ENCODE data around the gene ITGB5. TPM values are rescaled to one million over a fixed set of nuclear protein-coding genes. Genes with fewer than 3 reads are reported as not detected.

Gene ITGB5
- total and polyA plus RNA-seq, 4 experiments from 2014 or later = 0.94 to 5.4 (median 3.4) TPM; not detected in 1

- Mint-ChIP-seq H3K27me3 (no peaks in the 10 kb centered on the region), H3K9me3 (peaks cover 0 to 2% (median 0%) of the 10 kb centered on the region in 8 donors), H3K27ac (no peak overlapping the region), H3K4me3 (no peak overlapping the region), H3K36me3 (peaks cover 9 to 32% of the 10 kb centered on the region in 2 donors), H3K4me1 (no peaks in the 10 kb centered on the region)
- no peaks in the 10 kb centered on the region for H3K27me3 ChIP-seq (ENCODE audit: insufficient read depth, low read length)
- DNase-seq = no peak
- intact Hi-C loops (cut with micrococcal nuclease) = no loop called here
- ChIA-PET CTCF (ENCODE audit: partially characterized antibody) (no interaction called here), POLR2A (ENCODE audit: partially characterized antibody) (no interaction called here)
- no peak overlapping the region for H3K27ac ChIP-seq (ENCODE audit: low read depth, low read length)
- no peaks in the 10 kb centered on the region for H3K9me3 ChIP-seq (ENCODE audit: control insufficient read depth in 1 of 2, low read length in 2 of 2)
- H3K4me3 ChIP-seq (ENCODE audit: low read length in 2 of 2) = no peak overlapping the region
- H3K36me3 ChIP-seq (ENCODE audit: insufficient read depth, low read length) = peaks cover 21% of the 10 kb centered on the region
- H3K4me1 ChIP-seq (ENCODE audit: insufficient read depth, low read length) = no peaks in the 10 kb centered on the region
Measured at GRCh38 chr3:124748560-124749198, 138.5 kb downstream of the ITGB5 start.

GRCh38 chr3:124747111-124747981 is 139.8 kb downstream of the ITGB5 start:
- H3K36me3 Mint-ChIP-seq = peaks cover 16 to 38% of the 10 kb centered on the region in 2 donors
- no peaks in the 10 kb centered on the region for H3K27me3 ChIP-seq (ENCODE audit: insufficient read depth, low read length)
- H3K36me3 ChIP-seq (ENCODE audit: insufficient read depth, low read length) = peaks cover 25% of the 10 kb centered on the region
- DNase-seq = no peak
- no peaks in the 10 kb centered on the region for H3K9me3 ChIP-seq (ENCODE audit: control insufficient read depth in 1 of 2, low read length in 2 of 2)
- H3K27me3 Mint-ChIP-seq = no peaks in the 10 kb centered on the region
- ChIA-PET CTCF (ENCODE audit: partially characterized antibody) (interaction anchor here (1.2 to 1.8 kb wide), 2 partner anchors 14 to 59 kb away, joined by 4 to 17 read pairs; no protein-coding TSS in a partner anchor), POLR2A (ENCODE audit: partially characterized antibody) (no interaction called here)
- H3K4me1 Mint-ChIP-seq = no peaks in the 10 kb centered on the region
- H3K4me1 ChIP-seq (ENCODE audit: insufficient read depth, low read length) = no peaks in the 10 kb centered on the region
- intact Hi-C loops (cut with micrococcal nuclease) = no loop called here
- no peak overlapping the region for H3K27ac Mint-ChIP-seq
- H3K4me3 ChIP-seq (ENCODE audit: low read length in 2 of 2) = no peak overlapping the region
- H3K27ac ChIP-seq (ENCODE audit: low read depth, low read length) = no peak overlapping the region
- H3K9me3 Mint-ChIP-seq = peaks cover 0 to 2% (median 0%) of the 10 kb centered on the region in 8 donors
- no peak overlapping the region for H3K4me3 Mint-ChIP-seq

DNA sequence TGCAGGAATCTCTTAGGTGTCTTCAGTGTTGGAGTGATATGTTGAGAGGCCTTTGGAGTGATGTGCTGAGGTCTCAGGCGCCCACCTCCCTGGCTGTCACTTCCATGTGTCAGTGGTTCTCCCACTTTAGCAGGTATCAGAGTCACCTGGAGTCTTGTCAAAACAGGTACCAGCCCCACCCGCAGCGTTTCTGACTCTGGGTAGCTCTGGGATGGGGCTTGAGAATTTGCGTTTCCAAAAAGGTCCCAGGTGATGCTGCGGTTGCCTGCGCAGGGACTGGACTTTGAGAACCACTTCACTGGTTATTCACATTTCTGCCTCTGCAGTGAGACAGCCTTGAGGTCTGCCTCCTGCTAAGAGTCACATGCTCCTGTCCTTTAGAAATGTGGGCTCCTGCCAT is 141.4 kb downstream of the ITGB5 start:
- Histone ChIP-seq H3K27ac (ENCODE audit: low read depth, low read length) (no peak overlapping the region), H3K4me3 (ENCODE audit: low read length in 2 of 2) (no peak overlapping the region), H3K27me3 (ENCODE audit: insufficient read depth, low read length) (no peaks in the 10 kb centered on the region), H3K4me1 (ENCODE audit: insufficient read depth, low read length) (no peaks in the 10 kb centered on the region), H3K9me3 (ENCODE audit: control insufficient read depth in 1 of 2, low read length in 2 of 2) (no peaks in the 10 kb centered on the region), H3K36me3 (ENCODE audit: insufficient read depth, low read length) (peaks cover 38% of the 10 kb centered on the region)
- CTCF ChIA-PET (ENCODE audit: partially characterized antibody) = no interaction called here
- Mint-ChIP-seq H3K27ac (peak overlapping the region in 1 of 7 donors; percentile 30), H3K4me1 (peaks cover 0 to 1% (median 0%) of the 10 kb centered on the region in 4 donors), H3K9me3 (no peaks in the 10 kb centered on the region), H3K4me3 (no peak overlapping the region), H3K27me3 (no peaks in the 10 kb centered on the region), H3K36me3 (peaks cover 27 to 51% of the 10 kb centered on the region in 2 donors)
- intact Hi-C loops (cut with micrococcal nuclease) = no loop called here
- POLR2A ChIA-PET (ENCODE audit: partially characterized antibody) = no interaction called here
- no peak for DNase-seq

DNA sequence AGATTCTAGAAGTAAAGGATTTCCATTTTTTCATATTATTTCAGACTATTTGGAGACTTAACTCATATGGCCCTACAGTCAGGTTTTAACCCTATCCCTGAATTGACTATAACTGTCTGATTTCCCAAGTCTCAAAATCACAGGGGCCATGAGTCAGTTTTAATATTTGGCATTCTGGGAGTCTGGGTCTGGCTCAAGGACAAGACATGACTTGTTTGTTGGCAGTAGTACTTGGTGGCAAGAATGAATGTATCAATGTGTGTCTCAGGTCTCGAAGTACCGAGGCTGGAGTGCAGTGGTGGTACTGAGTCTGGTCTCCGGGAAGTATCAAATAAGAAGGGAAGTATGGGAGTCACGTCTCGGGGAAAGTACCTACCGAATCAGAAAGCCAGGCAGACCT is 146.1 kb downstream of the ITGB5 start:
- Histone ChIP-seq H3K36me3 (ENCODE audit: insufficient read depth, low read length) (peaks cover 63% of the 10 kb centered on the region), H3K27me3 (ENCODE audit: insufficient read depth, low read length) (no peaks in the 10 kb centered on the region), H3K4me3 (ENCODE audit: low read length in 2 of 2) (no peak overlapping the region), H3K4me1 (ENCODE audit: insufficient read depth, low read length) (no peaks in the 10 kb centered on the region), H3K9me3 (ENCODE audit: control insufficient read depth in 1 of 2, low read length in 2 of 2) (no peaks in the 10 kb centered on the region), H3K27ac (ENCODE audit: low read depth, low read length) (no peak overlapping the region)
- intact Hi-C loops (cut with micrococcal nuclease) = no loop called here
- Mint-ChIP-seq H3K4me3 (no peak overlapping the region), H3K36me3 (peaks cover 47 to 75% of the 10 kb centered on the region in 2 donors), H3K4me1 (peaks cover 8 to 12% (median 11%) of the 10 kb centered on the region in 4 donors), H3K27me3 (no peaks in the 10 kb centered on the region), H3K9me3 (no peaks in the 10 kb centered on the region), H3K27ac (no peak overlapping the region)
- CTCF ChIA-PET (ENCODE audit: partially characterized antibody) = no interaction called here
- POLR2A ChIA-PET (ENCODE audit: partially characterized antibody) = no interaction called here
- no peak for DNase-seq

- Histone ChIP-seq H3K36me3 (ENCODE audit: insufficient read depth, low read length) (no peaks in the 10 kb centered on the region), H3K9me3 (ENCODE audit: control insufficient read depth in 1 of 2, low read length in 2 of 2) (no peaks in the 10 kb centered on the region), H3K27ac (ENCODE audit: low read depth, low read length) (no peak overlapping the region), H3K27me3 (ENCODE audit: insufficient read depth, low read length) (peaks cover 6% of the 10 kb centered on the region), H3K4me1 (ENCODE audit: insufficient read depth, low read length) (peaks cover 36% of the 10 kb centered on the region), H3K4me3 (ENCODE audit: low read length in 2 of 2) (no peak overlapping the region)
- peak overlapping the region in 4 of 7 donors; percentile 17 to 63 (median 39) for H3K27ac Mint-ChIP-seq
- CTCF ChIA-PET (ENCODE audit: partially characterized antibody) = interaction anchor here (1.1 to 1.2 kb wide), 2 partner anchors 28 to 29 kb away, joined by 5 to 6 read pairs; no protein-coding TSS in a partner anchor
- intact Hi-C loops (cut with micrococcal nuclease) = no loop called here
- peaks cover 10 to 23% of the 10 kb centered on the region in 2 donors for H3K36me3 Mint-ChIP-seq
- H3K4me1 Mint-ChIP-seq = peaks cover 25 to 41% (median 32%) of the 10 kb centered on the region in 4 donors
- peaks cover 2 to 7% of the 10 kb centered on the region in 2 donors for H3K27me3 Mint-ChIP-seq
- POLR2A ChIA-PET (ENCODE audit: partially characterized antibody) = no interaction called here
- DNase-seq = no peak
- peak overlapping the region; percentile 5 to 99 (median 54) for H3K4me3 Mint-ChIP-seq
- H3K9me3 Mint-ChIP-seq = peaks cover 0 to 3% (median 0%) of the 10 kb centered on the region in 8 donors
Measured at GRCh38 chr3:124731760-124732159, 155.4 kb downstream of the ITGB5 start.

DNA sequence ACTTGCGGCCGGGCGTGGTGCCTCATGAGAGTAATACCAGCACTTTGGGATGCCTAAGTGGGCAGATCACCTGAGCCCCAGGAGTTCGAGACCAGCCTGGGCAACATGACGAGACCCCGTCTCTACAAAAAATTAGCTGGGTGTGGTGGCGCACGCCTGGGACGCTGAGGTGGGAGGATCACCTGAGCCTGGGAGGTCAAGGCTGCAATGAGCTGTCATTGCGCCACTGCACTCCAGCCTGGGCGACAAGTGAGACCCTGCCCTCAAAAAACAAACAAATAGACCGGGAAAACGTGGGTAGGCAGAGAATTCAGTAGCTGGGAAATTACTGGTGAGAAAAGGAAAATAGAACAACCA is 156.2 kb downstream of the ITGB5 start:
- POLR2A ChIA-PET (ENCODE audit: partially characterized antibody) = interaction anchor here (0.7 to 1.1 kb wide), 3 partner anchors 8 to 644 kb away, joined by 3 read pairs; partner anchors contain the start of gene ZNF148
- H3K27ac ChIP-seq (ENCODE audit: low read depth, low read length) = peak overlapping the region; percentile 63
- peaks cover 0 to 3% (median 0%) of the 10 kb centered on the region in 8 donors for H3K9me3 Mint-ChIP-seq

More for the DNA sequence above, 156.2 kb downstream of the ITGB5 start:
- Histone ChIP-seq H3K36me3 (ENCODE audit: insufficient read depth, low read length) (no peaks in the 10 kb centered on the region), H3K4me1 (ENCODE audit: insufficient read depth, low read length) (peaks cover 36% of the 10 kb centered on the region), H3K9me3 (ENCODE audit: control insufficient read depth in 1 of 2, low read length in 2 of 2) (no peaks in the 10 kb centered on the region), H3K4me3 (ENCODE audit: low read length in 2 of 2) (peak overlapping the region; percentile 77 to 85), H3K27me3 (ENCODE audit: insufficient read depth, low read length) (peaks cover 6% of the 10 kb centered on the region)
- peak overlapping the region; percentile 97 to 100 (median 99) for H3K4me3 Mint-ChIP-seq
- CTCF ChIA-PET (ENCODE audit: partially characterized antibody) = interaction anchor here (1.1 to 1.2 kb wide), 2 partner anchors 27 to 30 kb away, joined by 5 to 6 read pairs; no protein-coding TSS in a partner anchor
- H3K27ac Mint-ChIP-seq = peak overlapping the region; percentile 95 to 100 (median 99)
- DNase-seq = no peak
- H3K27me3 Mint-ChIP-seq = peaks cover 2 to 7% of the 10 kb centered on the region in 2 donors
- intact Hi-C loops (cut with micrococcal nuclease) = loop anchor here (1.0 kb wide), 4 partner anchors 147 to 1146 kb away; partner anchors contain the start of genes HACD2, OSBPL11 and ZNF148
- peaks cover 25 to 41% (median 32%) of the 10 kb centered on the region in 4 donors for H3K4me1 Mint-ChIP-seq
- peaks cover 10 to 20% of the 10 kb centered on the region in 2 donors for H3K36me3 Mint-ChIP-seq

Data from CD4-positive, alpha-beta memory T cell (primary cell).